GM19372 (cell line): ENCODE data around the gene DSC1.
"Not testable (repeated sequence)": the region's sequence is repeated elsewhere in the genome, so short reads cannot be mapped to it uniquely, and the experiment has no call there.

ENCODE experiments used
- ATAC-seq: cut with Tn5 transposase; IDR thresholded peaks from one replicate; pipeline ENCODE4 v1.9.1; 2021; ENCODE audit warnings: mild to moderate bottlenecking, low read depth, moderate library complexity; ENCODE audit not compliant: unreplicated experiment

Gene DSC1

DNA sequence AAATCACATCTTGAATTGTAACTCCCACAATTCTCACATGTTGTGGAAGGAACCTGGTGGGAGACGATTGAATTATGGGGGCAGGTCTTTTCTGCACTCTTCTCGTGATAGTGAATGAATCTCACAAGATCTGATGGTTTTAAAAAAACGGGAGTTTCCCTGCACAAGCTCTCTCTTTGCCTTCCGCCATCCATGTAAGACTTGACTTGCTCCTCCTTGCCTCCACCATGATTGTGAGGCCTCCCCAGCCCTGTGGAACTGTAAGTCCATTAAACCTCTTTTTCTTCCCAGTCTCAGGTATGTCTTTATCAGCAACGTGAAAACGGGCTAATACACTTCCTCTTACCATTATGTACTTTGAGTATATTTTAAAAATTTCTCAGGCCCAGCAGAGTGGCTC is 14.7 kb upstream of the DSC1 start:
- not testable (repeated sequence) for ATAC-seq

DNA sequence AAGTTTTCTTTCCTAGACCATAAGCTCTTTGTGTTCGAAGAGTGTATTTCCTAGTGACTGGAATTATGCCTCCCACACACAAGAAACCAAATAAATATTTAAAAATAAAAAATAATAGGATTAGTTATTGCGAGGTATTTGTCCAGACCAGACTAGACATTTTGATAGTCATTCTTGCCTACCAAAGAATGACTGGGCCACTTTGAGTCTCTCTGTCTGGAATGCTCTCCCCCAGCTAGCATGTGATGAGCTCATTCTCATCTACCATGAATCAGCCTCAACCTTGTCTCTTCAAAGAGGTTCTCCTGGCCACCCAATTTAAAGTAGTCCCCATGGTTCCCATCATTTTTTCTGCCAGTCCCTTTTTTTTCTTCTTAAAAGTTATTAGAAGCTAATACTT is 13.9 kb upstream of the DSC1 start:
- no peak for ATAC-seq

DNA sequence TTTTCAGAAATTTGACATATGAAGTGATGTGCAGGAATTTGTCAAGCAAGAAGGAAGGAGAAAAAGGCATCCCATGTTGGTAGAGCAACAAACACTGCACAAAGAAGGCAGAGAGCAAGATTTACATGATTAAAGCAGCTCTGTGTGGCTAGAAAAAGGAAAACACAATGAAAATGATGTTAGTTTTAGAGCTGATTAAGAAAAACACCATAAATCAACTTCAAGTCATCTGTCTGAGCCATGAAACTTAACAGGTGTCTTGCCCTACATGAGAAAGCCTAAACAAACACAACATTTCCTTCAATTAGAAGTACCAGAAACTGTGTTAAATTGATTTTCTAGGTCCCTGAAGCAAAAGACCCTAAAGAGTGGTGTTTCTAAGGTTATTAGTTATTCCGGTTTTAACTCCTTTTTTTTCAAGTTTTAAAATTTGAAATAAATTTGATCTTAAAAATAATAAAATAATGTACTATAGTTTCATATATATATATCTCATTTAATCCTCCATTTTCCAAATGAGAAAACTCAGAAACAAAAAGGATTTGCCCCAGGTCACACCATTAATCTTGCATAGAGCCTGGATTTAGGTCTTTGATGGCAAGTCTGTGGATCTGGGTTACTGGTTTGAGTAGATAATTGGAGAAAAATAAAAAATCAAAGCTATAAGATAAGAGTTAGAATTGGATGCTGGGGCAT is 8.6 kb upstream of the DSC1 start:
- no peak for ATAC-seq

DNA sequence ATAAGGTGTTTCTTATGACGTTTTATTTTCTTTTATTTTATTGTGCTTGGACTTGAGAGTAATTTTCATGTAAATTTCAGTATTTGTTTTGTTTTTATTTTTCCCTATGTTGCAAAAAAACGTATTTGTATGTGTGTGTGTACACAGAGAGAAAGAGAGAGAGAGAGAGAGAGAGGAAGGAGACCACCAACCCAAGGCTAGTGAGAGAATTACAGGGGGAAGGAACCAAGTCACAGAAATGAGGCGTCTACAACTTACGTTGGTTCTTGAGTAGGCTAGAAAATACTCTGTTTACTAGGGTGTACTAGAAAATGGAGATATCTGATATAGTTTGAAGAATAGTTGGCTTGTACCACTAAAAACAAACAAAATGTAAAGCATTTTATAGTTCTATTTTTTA is 7.7 kb upstream of the DSC1 start:
- no peak for ATAC-seq

DNA sequence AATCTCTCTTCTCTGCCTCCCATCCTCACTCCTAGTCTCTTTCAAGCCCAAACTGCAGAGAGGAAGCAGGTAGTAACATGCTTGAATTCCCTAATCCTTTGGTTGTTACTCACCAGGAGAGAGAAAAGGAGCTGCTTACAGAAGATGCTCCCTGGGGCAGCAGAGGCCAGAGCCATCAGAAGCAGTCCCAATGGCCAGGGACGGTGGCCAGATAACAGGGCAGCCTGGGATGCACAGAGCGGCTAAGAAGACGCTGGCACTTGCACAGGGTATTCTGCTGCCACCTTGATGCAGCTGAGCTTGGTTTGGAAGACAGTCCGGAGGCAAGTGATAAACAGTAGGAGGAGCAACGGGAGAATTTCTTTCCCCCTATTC is 250 bp downstream of the DSC1 start:
- ATAC-seq = no peak

DNA sequence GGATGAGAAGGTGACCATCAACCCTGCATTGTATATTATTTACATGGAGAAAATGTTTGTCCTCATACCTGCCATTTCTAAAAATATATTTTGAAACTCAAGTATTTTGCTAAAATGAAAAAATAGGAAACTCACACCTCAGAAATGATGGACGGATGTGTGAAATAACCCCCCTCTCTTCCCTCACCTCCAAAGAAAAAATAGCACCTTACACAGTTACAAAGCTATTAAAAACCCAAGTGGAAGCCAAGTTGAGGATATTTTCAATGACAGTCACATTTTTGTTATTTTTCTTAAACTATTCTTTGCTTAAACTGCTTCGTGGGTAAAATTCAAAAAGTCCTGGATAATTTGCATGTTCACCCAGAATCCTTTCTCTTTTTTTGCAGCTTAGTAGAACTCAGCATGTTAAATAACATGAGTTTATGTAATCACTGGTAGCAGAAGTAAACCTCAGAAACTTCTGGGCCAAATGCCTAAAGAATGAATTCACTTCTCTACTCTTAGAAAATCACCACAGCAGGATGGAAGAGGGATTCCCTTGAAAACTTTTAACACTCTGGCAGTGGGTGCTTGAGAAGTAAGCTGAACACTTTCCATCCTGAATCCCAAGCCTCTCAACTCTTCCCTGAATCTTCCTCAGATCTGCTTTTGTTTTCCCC is 768 bp downstream of the DSC1 start:
- no peak for ATAC-seq

DNA sequence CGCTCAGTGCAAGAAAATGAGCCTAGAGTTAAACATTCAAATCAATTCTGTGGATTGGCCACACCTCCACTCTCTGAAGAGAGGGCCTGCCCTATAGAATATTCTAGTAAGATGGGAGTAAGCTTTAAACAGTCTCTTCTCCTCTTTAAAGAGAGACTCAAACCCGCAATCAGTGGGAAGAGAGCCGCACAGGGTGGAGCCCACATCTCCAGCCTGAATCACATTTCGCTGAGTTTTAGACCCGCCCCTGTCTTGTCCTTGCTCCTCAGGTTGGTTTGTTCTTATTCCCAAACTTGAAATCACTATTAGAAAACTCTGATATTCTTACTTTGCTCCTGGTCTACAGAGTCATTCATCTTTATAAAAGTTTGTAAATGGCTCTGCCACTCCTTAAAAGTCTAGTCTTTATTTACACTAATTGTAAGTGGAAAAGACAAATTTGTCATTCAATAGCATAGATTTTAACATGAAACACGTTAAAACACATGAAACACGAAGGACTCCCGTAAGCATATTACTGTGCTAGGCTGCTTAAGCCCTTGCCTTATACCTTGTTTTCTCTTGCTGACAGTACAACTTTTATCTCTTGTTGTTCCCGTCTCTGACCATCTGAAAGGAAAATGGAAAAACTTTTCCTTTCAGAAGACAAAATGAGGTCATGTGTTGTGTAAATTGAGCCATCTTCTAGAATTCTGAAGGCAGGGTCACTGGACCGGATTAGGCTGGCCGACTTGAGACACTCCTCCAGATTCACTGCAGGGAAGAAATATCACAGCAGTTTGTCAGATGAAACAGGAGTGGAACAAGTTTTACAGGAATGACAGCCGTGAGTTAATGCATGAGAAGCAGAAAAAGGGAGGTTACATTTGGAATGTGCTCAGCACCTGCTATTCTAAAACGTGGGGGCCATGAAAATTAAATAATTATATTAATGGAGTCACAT is 5.6 kb downstream of the DSC1 start:
- no peak for ATAC-seq

DNA sequence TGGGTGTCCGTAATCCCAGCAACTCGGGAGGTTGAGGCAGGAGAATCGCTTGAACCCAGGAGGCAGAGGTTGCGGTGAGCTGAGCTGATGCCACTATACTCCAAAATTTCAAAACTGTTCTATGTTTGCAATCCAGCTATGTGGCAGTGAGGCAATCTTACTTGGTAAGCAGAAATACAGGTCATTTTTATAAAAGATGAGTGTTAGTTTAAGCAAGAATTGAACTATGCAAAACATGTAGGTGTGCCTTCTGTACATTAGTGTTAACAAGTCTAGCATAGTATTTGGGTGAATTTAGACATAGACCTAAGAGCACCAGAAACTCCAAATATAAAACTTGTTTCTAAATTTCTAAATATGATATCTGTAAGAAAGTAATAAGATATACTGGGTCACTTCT is 7.2 kb downstream of the DSC1 start:
- ATAC-seq = no peak

DNA sequence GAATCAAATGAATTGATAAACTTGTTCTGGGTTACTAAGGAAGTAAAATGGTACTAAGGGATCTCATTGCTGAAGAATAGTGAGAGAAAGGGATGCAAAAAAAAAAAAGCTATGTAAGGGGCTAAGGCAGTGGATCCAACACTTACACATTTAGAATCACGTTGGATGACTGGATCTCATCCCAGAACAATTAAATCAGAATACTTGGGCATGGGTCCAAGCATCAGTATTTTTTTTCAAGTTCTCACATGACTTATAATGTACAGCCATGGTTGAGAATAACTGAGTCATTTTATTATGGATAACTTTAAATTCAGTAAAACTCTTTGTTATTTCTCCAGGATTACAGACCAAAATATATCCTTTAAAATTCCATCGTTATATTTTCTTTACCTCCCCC is 8.5 kb downstream of the DSC1 start:
- no peak for ATAC-seq

DNA sequence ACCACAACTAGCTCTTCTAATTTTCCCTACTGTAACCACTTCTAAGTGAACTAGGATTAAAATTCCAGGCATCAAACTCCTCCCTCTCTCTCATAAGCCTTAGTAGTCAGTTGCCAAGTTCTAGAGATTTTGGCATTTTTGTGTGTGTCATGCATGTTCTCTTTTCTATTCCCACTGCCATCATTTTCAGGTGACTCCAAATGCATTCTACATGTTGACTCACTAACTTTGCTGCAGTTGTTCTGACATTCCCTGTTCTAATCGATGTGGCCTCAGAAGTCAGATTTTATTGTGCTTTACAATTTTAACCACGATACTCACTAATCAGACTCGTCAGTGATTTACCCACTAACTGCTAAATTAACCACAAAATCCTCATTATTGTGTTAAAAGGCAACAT is 13.3 kb downstream of the DSC1 start:
- ATAC-seq = no peak

DNA sequence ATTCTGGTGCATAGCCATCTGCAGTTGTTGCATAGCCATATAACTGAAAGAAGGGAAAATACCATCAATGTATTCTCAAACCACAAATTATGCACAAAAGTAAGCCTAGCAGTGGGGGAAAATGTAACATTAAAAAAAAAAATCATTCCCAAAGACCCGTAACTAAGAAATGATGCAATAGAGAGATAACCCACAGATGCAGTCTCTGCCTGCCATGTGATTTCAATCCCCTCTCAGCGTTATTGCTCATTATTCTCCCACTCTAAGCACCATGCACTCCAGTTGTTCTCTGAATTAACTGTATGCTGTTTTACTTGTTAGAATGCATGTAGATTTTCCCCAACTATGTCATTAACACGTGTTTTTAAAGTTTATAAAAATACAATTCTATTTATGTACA is 14.1 kb downstream of the DSC1 start:
- no peak for ATAC-seq

DNA sequence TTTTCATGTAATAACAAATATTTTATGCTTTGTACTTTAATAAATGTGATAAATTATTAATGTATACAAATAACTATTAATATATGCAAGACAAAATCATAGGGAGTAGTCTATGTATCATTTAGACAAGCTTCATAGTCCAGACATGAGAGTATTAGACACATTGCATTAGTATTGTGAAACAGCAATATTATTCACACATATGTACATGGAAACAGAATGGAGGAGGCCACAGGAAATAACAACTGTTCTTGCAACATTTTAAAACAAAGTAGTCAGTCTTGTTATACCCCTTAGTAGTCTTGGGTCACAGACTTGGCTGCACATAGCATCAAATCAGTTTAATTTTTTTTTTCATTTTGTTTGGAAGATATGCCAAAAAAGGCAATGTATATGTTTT is 15.8 kb downstream of the DSC1 start:
- ATAC-seq = no peak

DNA sequence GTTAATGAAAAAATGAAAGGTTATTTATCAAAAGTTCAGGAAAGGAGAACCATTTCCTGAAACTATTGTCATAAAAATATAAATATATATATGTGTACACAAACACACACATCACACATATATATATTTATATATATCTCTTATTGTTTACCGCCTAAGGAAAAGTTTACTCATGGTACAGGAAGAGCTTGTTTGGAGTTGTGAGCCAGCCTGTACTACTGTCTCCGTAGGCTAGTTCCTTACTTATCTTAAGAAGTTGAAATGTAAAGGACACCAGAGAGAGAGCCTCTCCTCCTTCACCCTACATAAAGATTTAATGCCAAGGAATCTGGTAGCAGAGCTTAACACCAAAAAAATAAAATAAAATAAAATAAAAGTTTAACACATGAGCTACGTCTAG is 19.6 kb downstream of the DSC1 start:
- ATAC-seq = no peak

DNA sequence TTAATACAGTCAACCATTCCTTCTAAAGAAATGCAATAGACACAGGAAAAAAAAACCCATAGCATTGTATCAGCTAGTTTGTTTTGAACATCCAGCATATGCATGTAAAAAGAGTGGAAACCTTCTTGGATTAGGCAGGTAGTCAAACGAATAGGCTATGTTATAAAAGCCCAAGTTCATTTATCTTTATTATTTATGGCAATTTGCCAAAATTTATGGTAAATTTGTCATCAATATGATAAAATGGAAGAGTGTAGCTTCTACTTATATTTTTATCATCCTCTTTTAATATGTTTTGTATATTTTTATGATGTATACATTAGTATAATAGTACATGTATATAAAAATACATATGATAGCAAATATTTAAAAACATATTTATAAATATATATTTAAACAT is 23.9 kb downstream of the DSC1 start:
- ATAC-seq = no peak

DNA sequence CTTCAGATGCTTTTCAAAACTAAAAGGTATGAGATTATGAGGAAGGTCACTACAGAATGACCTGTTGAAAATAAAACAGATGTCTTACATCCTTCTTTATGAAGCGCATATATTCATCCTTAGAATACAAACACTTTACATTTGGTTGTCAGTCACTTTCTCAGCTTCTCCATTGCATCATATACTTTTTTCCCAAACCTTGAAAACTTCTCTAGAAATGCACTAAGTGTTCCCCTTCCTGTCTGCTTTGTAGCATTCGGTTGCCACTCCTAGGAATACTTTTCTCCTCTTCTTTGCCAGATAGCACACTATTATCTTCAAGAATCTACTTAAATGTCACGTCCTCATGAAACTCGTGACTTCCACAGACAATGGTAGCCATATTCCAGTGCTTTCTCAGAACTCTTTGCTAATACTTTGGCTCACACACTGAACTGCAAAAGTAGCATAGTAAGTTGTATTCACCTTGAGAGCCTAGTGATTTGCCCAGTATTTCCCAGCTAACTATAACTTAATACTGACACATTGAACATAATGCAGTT is 27.6 kb downstream of the DSC1 start:
- no peak for ATAC-seq

DNA sequence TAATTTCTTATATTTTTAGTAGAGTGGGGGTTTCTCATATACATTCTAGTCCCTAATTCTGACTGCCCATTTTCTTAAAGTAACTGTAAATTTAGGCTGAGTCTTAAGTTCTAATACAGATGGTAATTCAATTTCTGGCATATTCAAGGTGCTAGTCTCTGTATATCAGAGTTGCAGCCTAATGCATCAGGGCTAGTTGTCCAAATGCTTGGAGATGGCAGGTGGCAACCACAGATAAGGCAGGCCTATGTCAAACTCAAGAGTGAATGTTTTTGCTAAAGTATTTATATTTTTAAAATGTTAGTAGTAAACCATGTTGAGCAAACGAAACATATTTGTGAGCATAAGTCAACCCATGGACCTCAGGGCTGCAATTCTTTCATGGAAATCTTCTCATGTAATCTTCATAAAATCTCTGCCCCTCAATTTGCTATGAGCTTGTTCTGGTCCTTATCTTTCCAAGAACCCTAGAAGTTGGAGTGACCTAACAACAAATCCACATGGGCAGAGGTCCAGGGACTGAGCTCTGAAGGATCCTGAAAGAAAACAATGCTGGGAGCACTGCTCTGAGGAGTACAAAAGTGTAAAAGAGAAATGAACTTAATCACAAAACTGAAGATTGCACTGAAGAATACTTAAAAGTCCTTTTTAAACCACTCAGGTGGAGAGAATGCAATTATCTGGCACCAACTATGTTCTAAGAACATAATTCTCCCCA is 33.1 kb downstream of the DSC1 start:
- no peak for ATAC-seq

DNA sequence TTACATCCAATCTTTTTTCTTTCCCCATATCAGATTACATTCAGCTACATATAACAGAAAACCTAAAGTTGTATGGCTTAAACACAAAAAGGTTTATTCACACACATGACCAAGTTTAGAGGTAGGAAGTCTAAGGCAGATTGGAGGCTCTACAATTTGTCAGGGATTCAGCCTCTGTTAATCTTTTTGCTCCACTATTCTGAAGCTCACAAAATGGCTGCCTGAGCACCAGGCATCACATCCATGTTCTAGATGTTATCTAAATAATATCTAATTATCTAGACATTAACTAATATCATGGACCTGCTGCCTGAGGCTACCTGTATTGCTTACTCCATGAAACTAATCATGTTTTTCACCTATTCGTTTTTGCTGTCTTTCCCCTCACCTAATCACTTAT is 36.8 kb downstream of the DSC1 start:
- ATAC-seq = no peak

DNA sequence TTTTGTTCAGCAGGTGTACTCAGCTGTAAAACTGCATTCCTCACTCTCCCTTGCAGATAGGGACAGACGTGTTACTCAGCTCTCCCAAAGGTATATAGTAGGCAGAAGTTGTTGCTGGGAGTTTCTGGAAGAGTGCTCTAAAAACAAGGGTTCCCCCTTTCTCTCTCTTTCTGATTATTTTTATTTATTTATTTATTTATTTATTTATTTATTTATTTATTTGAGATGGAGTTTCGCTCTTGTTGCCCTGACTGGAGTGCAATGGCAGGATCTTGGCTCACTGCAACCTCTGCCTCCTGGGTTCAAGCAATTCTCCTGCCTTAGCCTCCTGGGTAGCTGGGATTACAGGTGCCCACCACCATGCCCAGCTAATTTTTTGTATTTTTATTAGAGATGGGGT is 39.5 kb downstream of the DSC1 start:
- ATAC-seq = not testable (repeated sequence)

DNA sequence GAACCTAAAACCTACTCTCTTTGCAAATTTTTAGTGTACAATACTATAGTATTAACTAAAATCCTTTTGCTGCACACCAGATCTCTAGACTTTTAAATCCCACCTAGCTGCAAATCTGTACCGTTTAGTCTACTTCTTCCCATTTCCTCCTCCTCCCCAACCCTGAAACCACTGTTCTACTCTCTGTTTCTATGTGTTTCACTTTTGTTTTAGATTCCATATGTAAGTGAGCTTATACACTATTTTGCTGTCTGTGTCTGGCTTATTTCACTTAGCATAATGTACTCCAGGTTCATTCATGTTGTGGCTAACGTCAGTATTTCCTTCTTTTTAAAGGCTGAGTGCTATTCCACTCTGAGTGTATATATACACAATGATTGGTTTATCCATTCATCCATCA is 42.1 kb downstream of the DSC1 start:
- ATAC-seq = no peak

DNA sequence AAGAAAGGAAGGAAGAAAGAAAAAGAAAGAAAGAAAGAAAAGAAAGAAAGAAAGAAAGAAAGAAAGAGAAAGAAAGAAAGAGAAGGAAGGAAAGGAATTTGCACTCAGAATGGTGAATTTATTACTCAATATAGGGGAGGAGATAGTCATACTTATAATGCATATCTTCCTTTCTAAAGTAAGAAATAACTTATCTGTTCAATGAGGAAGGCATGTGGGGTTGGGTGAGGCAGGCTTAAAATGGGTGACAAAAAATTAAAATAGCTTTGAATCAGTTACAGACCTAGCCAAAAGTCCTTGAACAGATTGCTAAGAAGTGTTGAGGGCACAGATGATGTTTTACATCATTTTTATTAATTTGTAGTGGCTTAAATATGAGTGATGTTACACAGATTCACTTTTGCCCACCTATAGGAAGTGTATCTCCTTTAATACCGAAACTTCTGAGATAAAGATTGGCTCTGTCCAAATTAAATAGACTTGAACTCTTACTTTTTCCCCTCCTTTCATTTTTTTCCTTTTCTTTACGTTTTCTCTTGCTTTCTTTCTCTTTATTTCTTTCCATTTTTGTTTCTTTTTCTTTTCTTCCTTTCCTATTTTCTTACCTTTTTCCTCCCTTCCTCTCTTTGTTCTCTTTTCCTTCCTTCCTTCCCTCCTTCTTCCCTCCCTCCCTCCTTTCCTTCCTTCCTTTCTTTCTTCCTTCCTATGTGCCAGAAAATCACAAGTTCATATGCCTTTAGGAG is 45.6 kb downstream of the DSC1 start:
- no peak for ATAC-seq
